Spleen (tissue), 11 donors: ENCODE results near the gene KY. TPM values are rescaled to one million over a fixed set of nuclear protein-coding genes. Genes with fewer than 3 reads are reported as not detected.

Source experiments
- DNase-seq: peaks from one replicate; pipeline ENCODE4 v3.0.0-alpha.2; 2020
- H3K27ac ChIP-seq, 8 donors: fragments of 200-600 bp; sonication (generic) in 7 of 8; 1 replicate in 4 of 8; 2 replicates in 4 of 8; pipeline versions ENCODE4 v1.5.0 to v1.8.0; 2016 to 2021; ENCODE audit warnings: inconsistent platforms in 4 of 8, mild to moderate bottlenecking in 4 of 8, moderate library complexity in 1 of 8
- H3K27me3 ChIP-seq, 7 donors: fragments of 200-600 bp; sonication (generic) in 6 of 7; replicated peaks in 1 of 7; 1 replicate in 4 of 7; 2 replicates in 3 of 7; pipeline versions ENCODE4 v1.5.0 to v1.8.0; 2016 to 2021; ENCODE audit warnings: inconsistent platforms in 3 of 7, mild to moderate bottlenecking in 1 of 7
- H3K36me3 ChIP-seq, 6 donors: fragments of 200-600 bp; sonication (generic) in 5 of 6; 1 replicate in 4 of 6; 2 replicates in 2 of 6; pipeline versions ENCODE4 v1.5.0 to v1.8.0; 2016 to 2021; ENCODE audit warnings: inconsistent platforms in 2 of 6
- H3K4me1 ChIP-seq, 6 donors: fragments of 200-600 bp; sonication (generic) in 5 of 6; 1 replicate in 3 of 6; 2 replicates in 3 of 6; pipeline versions ENCODE4 v1.5.0 to v1.8.0; 2016 to 2021; ENCODE audit warnings: inconsistent platforms in 3 of 6
- H3K4me3 ChIP-seq, 8 donors: fragments of 200-600 bp; sonication (generic) in 7 of 8; 1 replicate in 4 of 8; 2 replicates in 4 of 8; pipeline versions ENCODE4 v1.5.0 to v1.8.0; 2016 to 2021; ENCODE audit warnings: inconsistent platforms in 4 of 8, mild to moderate bottlenecking in 4 of 8, moderate library complexity in 2 of 8
- H3K9me3 ChIP-seq, 8 donors: fragments of 200-600 bp; sonication (generic) in 7 of 8; 1 replicate in 4 of 8; 2 replicates in 4 of 8; pipeline versions ENCODE4 v1.5.0 to v1.8.0; 2016 to 2021; ENCODE audit warnings: inconsistent platforms in 4 of 8
- CTCF ChIP-seq, 11 experiments: fragments of 200-600 bp in 7 of 11; fragments of 450-650 bp in 4 of 11; sonication (generic) in 4 of 11; IDR thresholded peaks in 8 of 11; conservative IDR thresholded peaks in 3 of 11; 1 replicate in 7 of 11; 2 replicates in 4 of 11; pipeline versions ENCODE4 v1.4.0 to v1.8.0; 2016 to 2021; ENCODE audit warnings: antibody characterized with exemption in 11 of 11, inconsistent platforms in 4 of 11, mild to moderate bottlenecking in 1 of 11
- POLR2A ChIP-seq, 3 donors: fragments of 450-650 bp; IDR thresholded peaks; one replicate each; pipeline ENCODE4 v1.5.1; 2017; ENCODE audit warnings: antibody characterized with exemption in 3 of 3, mild to moderate bottlenecking in 1 of 3
- POLR2AphosphoS5 ChIP-seq, 3 donors: sonication (generic); formaldehyde crosslinking; IDR thresholded peaks; one replicate each; pipeline ENCODE4 v1.5.1; 2017; ENCODE audit warnings: antibody characterized with exemption in 3 of 3
- WGBS, 5 donors: extraction: QIAGEN DNeasy Blood & Tissue Kit in 3 of 5; methylation state at CpG; one replicate each; pipeline versions ENCODE4 v1.1.5 to v1.1.7; 2013 to 2018; 5-methylcytosine and 5-hydroxymethylcytosine counted together
- intact Hi-C: fragments of 100-400 bp; cut with DNase I; formaldehyde crosslinking; loops from one replicate; pipeline ENCODE4 v1.15.0; 2023; ENCODE audit warnings: low total_unique reads
- polyA plus RNA-seq, 3 donors: library from polyadenylated mRNA; stranded (reverse); fragments of 200-250 nt; gene quantifications; one replicate each; pipeline ENCODE4 v1.2.1, GENCODE V29; 2013
- total RNA-seq, 7 donors: library from RNA; depleted of rRNA in 3 of 7; stranded (reverse); fragments of >200 nt in 3 of 7; fragmentation: NEBNext Ultra II Directional in 4 of 7; extraction: Animal tissue kit (Norgen Biotek cat#: 25700) in 4 of 7; gene quantifications; one replicate each; pipeline versions ENCODE4 v1.1.0 to v1.2.1, GENCODE V29; 2016 to 2021
- donor health status: healthy with polysubstance abuse.
- donor health status: DM: no; HTN: no; CAD: no; lungs with moderate emphysema.
- donor health status: DM: no; HTN: no; CAD: no.
- donor health status: Bipolar disorder and iron deficiency.
- donor health status: healthy.
- donor health status: DM: no; HTN: no; CAD: no.
- donor health status: DM: yes; HTN: yes; CAD: no.

KY gene
- total and polyA plus RNA-seq, 10 donors: 0.17 TPM; not detected in 9

GRCh38 chr3:134658555-134658954 lies 7.7 kb upstream of the KY start:
- Histone ChIP-seq H3K36me3 (no peaks in the 10 kb centered on the region), H3K4me1 (no peaks in the 10 kb centered on the region), H3K9me3 (peaks cover 0 to 6% (median 0%) of the 10 kb centered on the region in 8 donors), H3K4me3 (no peak overlapping the region), H3K27ac (no peak overlapping the region), H3K27me3 (peaks cover 0 to 7% (median 0%) of the 10 kb centered on the region in 7 donors)
- intact Hi-C loops: no loop called here
- 77 to 91% (median 84%) methylated on average over 5 of the region's 5 CpGs for WGBS, 5 donors
- TF ChIP-seq POLR2A (IDR thresholded peaks at IDR 0.05) (no peak), POLR2AphosphoS5 (IDR thresholded peaks at IDR 0.05) (no peak), CTCF (IDR thresholded peaks at IDR 0.05 in 8 of 11, conservative IDR thresholded peaks at IDR 0.05 in 3 of 11) (no peak)
- DNase-seq: no peak

GRCh38 chr3:134656211-134656800 lies 5.5 kb upstream of the KY start:
- no peak for DNase-seq
- Histone ChIP-seq H3K4me1 (peaks cover 0 to 7% (median 4%) of the 10 kb centered on the region in 6 donors), H3K36me3 (no peaks in the 10 kb centered on the region), H3K27me3 (peaks cover 0 to 28% (median 5%) of the 10 kb centered on the region in 7 donors), H3K9me3 (no peaks in the 10 kb centered on the region), H3K4me3 (no peak overlapping the region), H3K27ac (no peak overlapping the region)
- WGBS, 5 donors: 66 to 80% (median 75%) methylated on average over 7 of the region's 7 CpGs
- TF ChIP-seq POLR2AphosphoS5 (IDR thresholded peaks at IDR 0.05) (no peak), CTCF (IDR thresholded peaks at IDR 0.05 in 8 of 11, conservative IDR thresholded peaks at IDR 0.05 in 3 of 11) (no peak), POLR2A (IDR thresholded peaks at IDR 0.05) (no peak)
- intact Hi-C loops: no loop called here

- TF ChIP-seq POLR2A (IDR thresholded peaks at IDR 0.05) (no peak), CTCF (IDR thresholded peaks at IDR 0.05 in 8 of 11, conservative IDR thresholded peaks at IDR 0.05 in 3 of 11) (no peak), POLR2AphosphoS5 (IDR thresholded peaks at IDR 0.05) (no peak)
- WGBS, 5 donors: 77 to 87% (median 86%) methylated on average over 4 of the region's 4 CpGs
- peaks cover 0 to 13% (median 10%) of the 10 kb centered on the region in 6 donors for H3K4me1 ChIP-seq
- no peak overlapping the region for H3K4me3 ChIP-seq
- no peaks in the 10 kb centered on the region for H3K36me3 ChIP-seq
- DNase-seq: no peak
- H3K27ac ChIP-seq: no peak overlapping the region
- intact Hi-C loops: no loop called here
- H3K27me3 ChIP-seq: peaks cover 0 to 34% (median 11%) of the 10 kb centered on the region in 7 donors
- H3K9me3 ChIP-seq: no peaks in the 10 kb centered on the region
These were observed 4.9 kb upstream of the KY start for GRCh38 chr3:134655706-134656105.

GRCh38 chr3:134654031-134654430 lies 3.2 kb upstream of the KY start:
- TF ChIP-seq CTCF (IDR thresholded peaks at IDR 0.05 in 8 of 11, conservative IDR thresholded peaks at IDR 0.05 in 3 of 11) (no peak), POLR2A (IDR thresholded peaks at IDR 0.05) (no peak), POLR2AphosphoS5 (IDR thresholded peaks at IDR 0.05) (no peak)

More at GRCh38 chr3:134654031-134654430, 3.2 kb upstream of the KY start:
- Histone ChIP-seq H3K36me3 (no peaks in the 10 kb centered on the region), H3K27me3 (peaks cover 0 to 48% (median 12%) of the 10 kb centered on the region in 7 donors), H3K4me1 (peaks cover 0 to 19% (median 13%) of the 10 kb centered on the region in 6 donors), H3K4me3 (no peak overlapping the region), H3K27ac (no peak overlapping the region), H3K9me3 (no peaks in the 10 kb centered on the region)
- WGBS, 5 donors: 89 to 100% (median 96%) methylated on average over 1 of the region's 1 CpG
- intact Hi-C loops: no loop called here
- DNase-seq: no peak
